ENCODE measurements around the gene EML6.

Gene EML6

DNA sequence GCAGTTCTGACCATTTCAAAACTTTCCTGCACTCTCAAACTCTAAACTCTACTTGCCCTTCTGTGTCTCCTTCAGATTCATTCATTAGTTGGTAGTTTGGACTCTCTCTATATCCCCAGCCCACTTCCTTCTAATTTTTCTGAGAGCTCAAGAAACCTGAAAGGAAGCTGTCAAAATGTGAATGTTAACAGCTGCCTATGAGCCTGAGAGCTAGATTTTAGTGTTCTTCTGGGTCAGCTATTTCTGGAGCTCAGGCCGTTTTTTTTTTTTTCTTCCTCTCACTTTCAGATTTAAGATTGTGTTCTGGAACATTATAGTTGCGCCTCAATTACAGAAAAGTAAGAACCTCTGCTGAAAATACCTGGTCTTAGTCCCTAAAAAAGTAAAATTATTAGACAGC lies 253.7 kb downstream of the EML6 start:
- DNase-seq (ENCODE audit: low read depth), result no peak
- TF ChIP-seq, protein P1, sequence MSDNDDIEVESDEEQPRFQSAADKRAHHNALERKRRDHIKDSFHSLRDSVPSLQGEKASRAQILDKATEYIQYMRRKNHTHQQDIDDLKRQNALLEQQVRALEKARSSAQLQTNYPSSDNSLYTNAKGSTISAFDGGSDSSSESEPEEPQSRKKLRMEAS (IDR thresholded peaks at IDR 0.05; ENCODE audit: low read depth, low read length), result no peak
- TF ChIP-seq, protein P2, sequence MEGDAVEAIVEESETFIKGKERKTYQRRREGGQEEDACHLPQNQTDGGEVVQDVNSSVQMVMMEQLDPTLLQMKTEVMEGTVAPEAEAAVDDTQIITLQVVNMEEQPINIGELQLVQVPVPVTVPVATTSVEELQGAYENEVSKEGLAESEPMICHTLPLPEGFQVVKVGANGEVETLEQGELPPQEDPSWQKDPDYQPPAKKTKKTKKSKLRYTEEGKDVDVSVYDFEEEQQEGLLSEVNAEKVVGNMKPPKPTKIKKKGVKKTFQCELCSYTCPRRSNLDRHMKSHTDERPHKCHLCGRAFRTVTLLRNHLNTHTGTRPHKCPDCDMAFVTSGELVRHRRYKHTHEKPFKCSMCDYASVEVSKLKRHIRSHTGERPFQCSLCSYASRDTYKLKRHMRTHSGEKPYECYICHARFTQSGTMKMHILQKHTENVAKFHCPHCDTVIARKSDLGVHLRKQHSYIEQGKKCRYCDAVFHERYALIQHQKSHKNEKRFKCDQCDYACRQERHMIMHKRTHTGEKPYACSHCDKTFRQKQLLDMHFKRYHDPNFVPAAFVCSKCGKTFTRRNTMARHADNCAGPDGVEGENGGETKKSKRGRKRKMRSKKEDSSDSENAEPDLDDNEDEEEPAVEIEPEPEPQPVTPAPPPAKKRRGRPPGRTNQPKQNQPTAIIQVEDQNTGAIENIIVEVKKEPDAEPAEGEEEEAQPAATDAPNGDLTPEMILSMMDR (IDR thresholded peaks at IDR 0.05; ENCODE audit: low read depth, low read length), result no peak
- TF ChIP-seq POLR2A (IDR thresholded peaks at IDR 0.05; ENCODE audit: extremely low read depth, insufficient read length) (no peak), MYC (IDR thresholded peaks at IDR 0.05; ENCODE audit: low read depth, low read length) (no peak)
- no peak overlapping the region for H3K4me3 ChIP-seq (ENCODE audit: low read depth, low read length)

DNA sequence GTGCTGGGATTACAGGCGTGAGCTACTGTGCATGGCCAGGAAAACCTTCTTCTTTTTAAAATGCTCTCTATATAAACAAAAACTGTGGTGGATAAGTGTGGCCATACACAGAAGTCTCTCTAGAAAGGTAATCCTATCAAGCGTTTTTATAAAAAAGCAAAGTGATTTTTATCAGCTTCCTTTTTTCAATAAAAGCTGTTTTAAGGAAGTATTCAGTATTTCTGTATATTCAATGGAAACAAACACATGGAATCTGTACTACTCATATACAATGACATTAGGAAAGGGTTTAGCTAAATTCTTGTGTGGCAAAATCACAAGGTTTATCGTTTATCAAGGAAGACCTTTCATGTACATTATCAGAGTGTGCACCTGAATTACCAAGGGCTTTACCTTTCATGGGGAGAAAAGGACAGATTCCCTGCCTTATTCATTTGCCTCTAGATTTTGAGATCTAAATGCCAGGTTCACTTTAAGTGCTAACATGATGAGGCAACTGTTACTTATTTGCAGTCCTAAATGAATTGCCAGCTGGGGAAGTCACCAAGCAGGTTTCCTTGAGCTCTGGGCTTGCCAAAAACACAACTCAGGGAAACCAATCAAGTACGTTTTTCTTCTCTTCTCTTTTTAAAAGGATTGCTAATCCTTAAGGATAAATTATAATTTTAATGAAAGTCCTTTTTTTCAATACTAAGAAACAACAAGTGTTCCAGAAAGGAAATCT lies 256.0 kb downstream of the EML6 start:
- no peak overlapping the region for H3K4me3 ChIP-seq (ENCODE audit: low read depth, low read length)
- no peak for DNase-seq (ENCODE audit: low read depth)
- TF ChIP-seq, protein P2 (IDR thresholded peaks at IDR 0.05; ENCODE audit: low read depth, low read length), result no peak
- TF ChIP-seq MYC (IDR thresholded peaks at IDR 0.05; ENCODE audit: low read depth, low read length) (no peak), POLR2A (IDR thresholded peaks at IDR 0.05; ENCODE audit: extremely low read depth, insufficient read length) (no peak)
- TF ChIP-seq, protein P1 (IDR thresholded peaks at IDR 0.05; ENCODE audit: low read depth, low read length), result no peak

DNA sequence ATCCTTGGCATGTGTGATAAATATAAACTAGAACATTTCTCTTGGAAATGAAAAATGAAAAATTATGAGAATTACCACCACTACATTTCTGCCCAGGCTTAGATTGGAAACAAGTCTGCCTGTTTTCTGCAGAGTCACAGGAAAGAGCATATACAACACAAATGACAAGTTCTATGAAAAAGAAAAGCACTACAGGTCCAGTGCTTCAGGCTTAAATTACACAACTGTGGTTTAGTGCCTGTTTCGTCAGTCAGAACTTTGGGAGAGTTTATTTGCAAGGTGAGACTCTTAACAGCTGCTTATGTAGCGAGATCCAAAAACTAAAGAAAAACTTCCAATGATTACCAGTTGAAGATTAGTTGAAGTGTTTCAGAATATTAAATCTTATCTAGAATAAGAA lies 257.9 kb downstream of the EML6 start:
- no peak for DNase-seq (ENCODE audit: low read depth)
- no peak overlapping the region for H3K4me3 ChIP-seq (ENCODE audit: low read depth, low read length)
- TF ChIP-seq, protein P2 (IDR thresholded peaks at IDR 0.05; ENCODE audit: low read depth, low read length), result no peak
- TF ChIP-seq, protein P1 (IDR thresholded peaks at IDR 0.05; ENCODE audit: low read depth, low read length), result no peak

DNA sequence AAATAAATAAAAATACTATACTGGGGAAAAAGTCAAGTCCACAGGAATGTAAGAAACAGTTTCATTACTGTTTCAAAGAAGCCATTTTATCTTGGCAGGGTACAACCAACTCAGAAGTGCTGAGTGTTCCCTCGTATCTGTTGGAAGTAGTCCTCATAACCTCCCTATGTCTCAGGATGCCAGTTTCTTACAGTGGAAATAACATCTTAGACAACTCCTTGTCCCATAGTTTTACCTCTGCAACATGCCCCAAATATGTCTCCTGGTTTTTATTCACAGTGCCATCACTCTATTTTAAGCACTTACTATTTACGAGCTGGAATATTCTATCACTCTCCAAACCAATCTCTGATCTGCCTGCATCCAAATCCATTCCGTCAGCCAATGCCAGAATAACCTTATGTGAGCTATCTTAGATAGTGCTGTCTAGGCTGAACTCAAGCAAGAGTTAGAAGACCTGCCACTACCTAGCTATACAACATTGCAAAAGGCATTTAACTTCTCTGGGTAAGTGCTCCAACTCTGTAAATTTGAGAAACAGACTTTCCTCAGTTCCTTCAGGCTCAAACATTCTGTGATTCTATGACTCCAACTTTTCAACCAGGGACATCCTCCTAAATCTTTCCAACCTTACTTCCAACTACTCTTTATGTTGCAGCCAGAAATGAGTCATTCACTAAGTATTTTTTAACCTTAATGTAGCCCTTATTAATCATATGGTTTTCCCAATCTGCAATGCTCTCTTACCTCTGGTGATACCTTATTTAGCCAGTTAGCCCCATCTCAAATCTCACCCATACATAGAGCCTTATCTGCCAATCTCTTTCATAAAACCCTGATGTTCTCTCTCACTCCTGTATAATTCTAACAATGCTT lies 260.1 kb downstream of the EML6 start:
- DNase-seq (ENCODE audit: low read depth), result no peak
- TF ChIP-seq, protein P1 (IDR thresholded peaks at IDR 0.05; ENCODE audit: low read depth, low read length), result no peak
- TF ChIP-seq POLR2A (IDR thresholded peaks at IDR 0.05; ENCODE audit: extremely low read depth, insufficient read length) (no peak), MYC (IDR thresholded peaks at IDR 0.05; ENCODE audit: low read depth, low read length) (no peak)
- TF ChIP-seq, protein P2 (IDR thresholded peaks at IDR 0.05; ENCODE audit: low read depth, low read length), result no peak
- H3K4me3 ChIP-seq (ENCODE audit: low read depth, low read length), result no peak overlapping the region

DNA sequence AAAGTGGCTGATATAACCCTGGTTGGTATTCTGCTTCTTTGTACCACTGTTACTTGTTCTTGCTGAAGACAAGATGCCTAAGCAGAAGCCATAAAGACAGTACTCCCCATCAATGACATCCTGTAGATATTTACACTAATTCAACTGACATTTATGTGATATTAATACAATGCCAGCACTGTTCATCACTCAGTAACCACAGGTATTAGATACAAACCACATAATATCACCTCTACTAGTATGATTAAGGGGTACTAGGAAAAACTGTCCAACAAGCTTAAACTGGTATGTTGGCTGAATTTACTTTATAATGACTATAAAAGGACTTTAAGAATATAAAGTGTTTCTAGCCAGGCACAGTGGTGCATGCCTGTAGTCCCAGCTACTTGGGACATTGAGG lies 261.0 kb downstream of the EML6 start:
- no peak for TF ChIP-seq MYC (IDR thresholded peaks at IDR 0.05; ENCODE audit: low read depth, low read length)
- TF ChIP-seq POLR2A (IDR thresholded peaks at IDR 0.05; ENCODE audit: extremely low read depth, insufficient read length), result no peak
- TF ChIP-seq, protein P1 (IDR thresholded peaks at IDR 0.05; ENCODE audit: low read depth, low read length), result no peak
- no peak overlapping the region for H3K4me3 ChIP-seq (ENCODE audit: low read depth, low read length)
- DNase-seq (ENCODE audit: low read depth), result no peak

DNA sequence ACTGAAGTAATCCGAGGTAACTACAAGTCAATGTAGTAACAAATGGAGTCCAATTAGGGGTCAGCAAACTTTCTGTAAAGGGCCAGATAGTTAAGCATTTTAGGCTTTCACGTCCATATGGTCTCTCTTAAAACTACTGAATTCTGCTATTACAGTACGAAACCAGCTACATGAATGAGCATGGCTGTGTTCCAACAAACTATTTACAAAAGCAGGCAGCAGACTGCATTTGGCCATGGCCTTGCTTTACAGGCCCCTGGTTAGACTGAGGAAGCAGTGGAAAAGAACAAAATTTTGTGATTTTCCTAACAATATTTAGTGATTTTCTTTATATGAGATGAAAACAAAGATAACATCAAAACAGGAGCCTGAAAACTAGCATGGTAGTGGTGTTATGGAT lies 262.8 kb downstream of the EML6 start:
- H3K4me3 ChIP-seq (ENCODE audit: low read depth, low read length), result no peak overlapping the region
- DNase-seq (ENCODE audit: low read depth), result no peak
- TF ChIP-seq, protein P1 (IDR thresholded peaks at IDR 0.05; ENCODE audit: low read depth, low read length), result no peak
